DOHH2 (cell line): Measurements from ENCODE around the gene ADCY1.
"Not testable (repeated sequence)": the region's sequence is repeated elsewhere in the genome, so short reads cannot be mapped to it uniquely, and the experiment has no call there.

Source experiments
- EZH2phosphoT487 ChIP-seq: fragments of 200-600 bp; sonication (generic); IDR thresholded peaks from 2 replicates; pipeline ENCODE4 v1.6.1; 2017; ENCODE audit warnings: borderline replicate concordance, mild to moderate bottlenecking, antibody characterized with exemption, low read length, moderate library complexity, mixed read lengths
- TF ChIP-seq, protein P1 (sequence below): fragments of 200-600 bp; sonication (generic); IDR thresholded peaks from one replicate; pipeline ENCODE4 v1.5.1; 2014; ENCODE audit warnings: antibody characterized with exemption, mild to moderate bottlenecking, low read depth, low read length; ENCODE audit not compliant: poor library complexity, severe bottlenecking

DNA sequence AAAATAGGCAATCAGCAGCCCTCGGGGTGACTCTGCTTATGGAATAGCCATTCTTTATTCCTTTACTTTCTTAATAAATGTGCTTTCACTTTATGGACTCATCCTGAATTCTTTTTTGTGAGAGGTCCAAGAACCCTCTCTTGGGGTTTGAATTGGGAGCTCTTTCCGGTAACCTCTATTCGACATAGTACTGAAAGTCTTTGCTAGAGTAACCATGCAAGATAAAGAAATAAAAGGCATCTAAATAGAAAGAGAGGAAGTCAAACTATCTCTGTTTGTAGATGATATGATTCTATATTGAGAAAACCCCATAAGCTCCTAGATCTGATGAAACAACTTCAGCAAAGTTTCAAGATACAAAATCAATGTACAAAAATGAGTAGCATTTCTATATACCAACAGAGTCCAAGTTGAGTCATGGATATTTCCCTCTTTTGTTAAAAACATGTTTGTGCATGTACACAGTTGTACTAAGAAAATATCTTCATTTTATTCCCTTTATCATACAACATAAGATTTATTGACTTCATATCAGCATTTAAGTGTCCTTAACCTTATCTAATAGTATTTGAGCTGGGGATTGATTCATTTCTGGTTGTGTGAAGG lies 29.0 kb upstream of the ADCY1 start:
- TF ChIP-seq, protein P1, sequence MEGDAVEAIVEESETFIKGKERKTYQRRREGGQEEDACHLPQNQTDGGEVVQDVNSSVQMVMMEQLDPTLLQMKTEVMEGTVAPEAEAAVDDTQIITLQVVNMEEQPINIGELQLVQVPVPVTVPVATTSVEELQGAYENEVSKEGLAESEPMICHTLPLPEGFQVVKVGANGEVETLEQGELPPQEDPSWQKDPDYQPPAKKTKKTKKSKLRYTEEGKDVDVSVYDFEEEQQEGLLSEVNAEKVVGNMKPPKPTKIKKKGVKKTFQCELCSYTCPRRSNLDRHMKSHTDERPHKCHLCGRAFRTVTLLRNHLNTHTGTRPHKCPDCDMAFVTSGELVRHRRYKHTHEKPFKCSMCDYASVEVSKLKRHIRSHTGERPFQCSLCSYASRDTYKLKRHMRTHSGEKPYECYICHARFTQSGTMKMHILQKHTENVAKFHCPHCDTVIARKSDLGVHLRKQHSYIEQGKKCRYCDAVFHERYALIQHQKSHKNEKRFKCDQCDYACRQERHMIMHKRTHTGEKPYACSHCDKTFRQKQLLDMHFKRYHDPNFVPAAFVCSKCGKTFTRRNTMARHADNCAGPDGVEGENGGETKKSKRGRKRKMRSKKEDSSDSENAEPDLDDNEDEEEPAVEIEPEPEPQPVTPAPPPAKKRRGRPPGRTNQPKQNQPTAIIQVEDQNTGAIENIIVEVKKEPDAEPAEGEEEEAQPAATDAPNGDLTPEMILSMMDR = not testable (repeated sequence)
- not testable (repeated sequence) for TF ChIP-seq EZH2phosphoT487
